Stimulated activated CD4-positive, alpha-beta T cell treated with anti-CD3 and anti-CD28 coated beads, Interleukin-12 subunit alpha, Interleukin-12 subunit beta, amount 100 ng/mL, for 24 hours (primary cell): ENCODE data around the gene ODAD3.
"Not testable (repeated sequence)": the region's sequence is repeated elsewhere in the genome, so short reads cannot be mapped to it uniquely, and the experiment has no call there.

Experiments used
- DNase-seq, 2 experiments: peaks; one replicate each; pipeline ENCODE4 v3.0.0-alpha.2; 2020; ENCODE audit warnings: low read depth in 2 of 2

ODAD3 gene

DNA sequence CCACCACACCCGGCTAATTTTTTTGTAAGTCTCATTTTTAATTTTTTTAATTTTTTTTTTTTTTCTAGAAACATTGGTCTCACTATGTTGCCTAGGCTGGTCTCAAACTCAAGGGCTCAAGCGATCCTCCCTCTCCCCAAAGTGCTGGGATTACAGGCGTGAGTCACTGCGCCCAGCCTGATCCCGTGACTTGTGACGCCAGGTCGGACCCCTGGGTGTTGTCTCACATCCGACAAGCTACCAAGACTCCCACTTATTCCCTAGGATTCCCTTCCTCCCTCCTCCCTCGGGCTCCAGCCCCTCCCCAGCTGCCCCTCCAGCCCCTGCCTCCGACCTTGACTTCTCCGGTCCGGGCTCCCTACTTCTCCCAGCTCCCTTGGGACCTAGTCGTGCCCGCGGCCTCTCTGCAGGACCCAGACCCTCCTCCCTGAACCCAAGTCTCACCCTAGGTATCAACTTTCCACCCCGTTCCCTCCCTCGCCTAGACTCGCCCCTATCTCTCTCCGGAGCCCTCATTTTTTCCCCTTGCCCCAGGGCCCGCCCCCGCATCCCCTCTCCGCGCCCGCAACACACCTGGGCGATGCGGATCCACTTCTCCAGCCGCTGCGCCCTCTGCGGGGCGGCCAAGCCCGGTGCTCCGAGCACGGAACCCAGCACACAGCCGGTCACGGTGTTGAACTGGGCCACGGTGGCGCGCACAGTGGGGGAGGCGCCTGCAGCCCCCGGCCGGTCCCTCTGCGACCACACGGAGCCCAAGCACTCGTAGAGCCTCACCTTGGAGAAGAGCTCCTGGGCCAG lies 28.9 kb downstream of the ODAD3 start:
- DNase-seq, result no peak

DNA sequence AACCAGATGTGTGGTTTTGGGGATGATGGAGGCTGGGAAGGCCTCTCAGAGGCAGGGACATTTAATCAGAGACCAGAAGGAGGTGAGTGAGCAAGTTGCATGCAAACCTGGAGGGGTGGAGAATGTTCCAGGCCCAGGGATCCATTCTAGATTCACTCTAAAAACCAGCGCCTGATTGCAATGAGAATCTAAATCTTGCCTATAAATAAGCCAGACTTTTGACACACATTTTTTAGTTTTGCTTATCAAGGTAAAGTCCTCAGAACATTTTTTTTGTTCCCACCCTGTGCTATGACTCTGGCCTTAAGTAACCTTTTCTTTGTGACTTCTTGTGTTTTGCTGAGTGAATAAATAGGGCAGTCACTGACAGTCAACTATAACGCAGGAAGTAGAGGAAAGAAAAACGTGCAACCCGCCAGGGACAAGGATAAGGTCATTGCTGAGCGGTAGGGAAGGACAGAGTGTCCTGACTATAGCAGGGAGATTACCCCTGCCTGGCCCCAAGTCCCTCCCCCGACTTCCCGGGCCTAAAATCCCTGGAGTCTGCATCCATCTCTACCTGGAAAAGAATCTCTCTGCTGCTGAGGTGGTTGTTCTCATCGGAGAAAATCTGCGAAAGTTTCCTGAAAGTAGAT lies 30.2 kb downstream of the ODAD3 start:
- no peak for DNase-seq

DNA sequence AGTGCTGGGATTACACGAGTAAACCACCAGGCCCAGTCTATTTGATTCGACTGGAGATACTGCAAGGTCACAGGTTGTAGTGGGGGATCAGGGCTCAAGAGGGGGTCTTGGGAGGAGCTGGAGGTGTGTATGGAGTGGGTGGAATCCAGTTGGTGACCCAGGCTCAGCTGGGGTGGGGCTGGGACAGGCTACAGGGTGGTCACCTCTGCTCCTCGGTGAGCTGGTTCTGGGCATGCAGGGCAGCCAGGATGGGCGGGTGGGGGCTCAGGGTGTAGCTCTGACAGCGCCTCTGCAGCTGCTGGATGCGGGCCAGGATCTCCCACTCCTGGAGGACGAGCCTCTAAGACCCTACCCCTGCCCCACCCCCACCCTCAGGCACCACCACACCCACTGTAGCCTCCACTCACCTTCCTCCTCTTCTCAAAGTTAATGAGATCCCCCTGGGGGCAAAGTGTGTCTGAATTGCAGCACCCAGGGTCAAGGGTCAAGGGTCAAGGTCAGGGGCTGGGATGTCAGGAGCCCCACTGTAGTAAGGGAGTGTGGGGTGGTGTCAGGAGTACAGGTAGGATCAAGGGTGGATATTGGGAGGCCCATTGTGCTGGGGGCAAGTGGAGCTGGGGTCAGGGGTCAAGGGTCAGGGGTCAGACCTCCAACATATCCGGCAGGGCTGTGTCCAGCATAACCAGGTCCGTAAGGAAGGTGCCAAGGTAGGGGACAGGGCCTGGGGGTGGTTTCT lies 32.9 kb downstream of the ODAD3 start:
- DNase-seq, result no peak

DNA sequence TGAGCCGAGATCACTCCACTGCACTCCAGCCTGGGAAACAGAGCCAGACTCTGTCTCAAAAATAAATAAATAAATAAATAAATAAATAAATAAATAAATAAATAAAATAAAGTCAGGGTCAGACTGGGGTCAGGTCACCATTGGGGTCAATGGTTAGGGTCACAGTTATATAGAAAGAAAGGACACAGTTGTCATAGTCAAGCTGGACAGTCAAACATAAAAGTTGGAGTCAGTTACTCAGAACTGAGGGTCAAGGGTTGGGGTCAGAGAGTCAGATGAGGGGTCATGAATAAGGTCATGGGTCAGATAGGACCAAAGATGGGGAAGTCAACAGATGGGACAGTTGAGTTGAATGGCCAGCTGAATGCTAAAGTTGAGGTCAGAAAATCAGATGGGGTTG lies 34.1 kb downstream of the ODAD3 start:
- no peak for DNase-seq

DNA sequence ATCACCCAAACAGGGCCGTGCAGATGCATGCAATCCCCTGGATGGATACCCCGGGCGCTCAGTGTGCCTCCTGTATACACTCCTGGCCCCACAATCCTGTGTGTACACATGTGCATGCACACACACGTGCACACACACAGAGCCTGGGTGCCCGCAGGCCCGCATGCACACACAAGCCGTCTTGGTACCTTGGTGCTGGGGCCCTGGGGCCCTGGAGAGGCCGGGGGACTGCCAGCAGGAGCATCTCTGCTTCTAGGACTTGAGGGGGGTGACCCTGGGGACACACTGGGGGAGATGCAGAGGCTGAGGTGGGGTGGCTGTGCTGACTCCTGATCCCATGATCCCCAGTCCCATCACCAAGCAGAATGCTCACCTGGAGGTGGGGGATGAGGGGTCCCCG lies 35.3 kb downstream of the ODAD3 start:
- DNase-seq, result no peak

DNA sequence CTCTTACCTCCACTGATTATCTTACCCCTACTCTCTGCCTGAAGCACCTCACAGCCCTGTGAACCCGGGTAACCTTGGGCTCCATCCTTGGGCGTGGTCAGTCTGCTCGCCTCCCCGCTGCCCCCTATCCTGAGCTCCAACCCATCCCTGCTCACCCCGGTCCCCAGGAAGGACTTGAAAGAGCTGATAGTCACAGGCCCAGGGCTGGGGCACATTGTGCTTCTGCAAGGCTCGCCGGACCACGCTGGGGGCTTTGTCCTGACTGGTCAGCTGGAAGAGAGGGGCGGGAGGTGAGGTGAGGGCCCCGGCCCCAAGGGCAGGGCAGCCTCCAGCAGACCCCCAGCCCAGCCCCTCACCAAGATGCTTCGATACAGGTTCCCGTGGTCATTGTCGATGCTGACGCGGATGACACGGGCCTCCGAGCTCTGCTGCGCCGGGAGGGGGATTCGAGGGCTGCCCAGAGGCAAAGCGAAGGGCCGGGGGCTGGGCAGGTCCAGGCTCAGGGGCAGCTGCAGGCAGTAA lies 37.8 kb downstream of the ODAD3 start:
- no peak for DNase-seq

DNA sequence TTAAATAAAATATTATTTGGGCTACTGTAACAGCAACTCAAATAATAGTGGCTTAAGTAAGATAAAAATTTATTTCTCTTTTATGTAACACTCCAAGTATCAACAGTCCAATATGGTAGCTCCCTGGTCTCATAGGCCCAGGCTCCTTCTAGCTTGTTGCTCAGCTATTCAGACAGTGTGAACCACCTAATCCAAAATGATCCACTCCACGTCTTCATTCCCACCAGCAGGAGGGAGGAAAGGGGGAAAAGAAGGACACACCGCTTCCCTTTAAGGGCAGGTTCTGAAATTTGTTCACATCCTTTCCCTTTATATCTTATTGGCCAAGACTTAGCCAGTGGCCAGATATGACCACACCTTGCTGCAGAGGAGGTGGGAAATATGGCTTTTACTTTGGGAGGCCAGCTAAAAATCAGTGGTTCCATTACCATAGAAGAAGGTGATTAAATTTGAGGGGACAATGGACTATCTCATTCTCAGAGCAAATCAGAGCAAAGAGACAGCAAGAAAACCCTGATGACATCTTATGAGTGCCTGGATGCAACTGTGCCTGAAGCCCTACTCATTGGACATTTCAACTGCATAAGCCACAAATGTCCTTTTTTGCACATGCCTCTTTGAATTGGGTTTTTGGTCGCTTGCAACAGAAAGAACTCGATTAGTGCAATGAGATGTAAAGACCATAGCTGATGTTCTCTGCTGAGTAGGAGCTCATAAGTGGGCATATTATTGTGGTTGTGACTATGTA lies 43.8 kb downstream of the ODAD3 start:
- no peak for DNase-seq

DNA sequence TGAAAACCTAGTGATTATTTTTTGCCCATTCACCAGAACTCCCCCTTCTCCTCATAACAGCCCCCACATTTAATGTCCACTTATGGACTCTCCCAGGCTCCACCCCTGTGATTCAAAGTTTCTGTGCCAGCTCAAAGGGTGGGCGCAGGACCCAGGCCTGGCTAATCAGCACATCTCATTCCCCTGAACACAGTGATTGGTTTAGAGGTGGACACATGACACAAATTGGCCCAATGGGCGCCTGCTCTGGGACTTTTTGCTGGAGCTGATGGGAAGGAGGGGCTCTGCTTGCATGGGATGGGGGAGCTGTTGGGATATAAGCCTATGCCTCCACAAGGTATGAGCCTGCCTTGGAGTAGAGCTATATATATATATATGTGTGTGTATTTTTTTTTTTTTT lies 44.6 kb downstream of the ODAD3 start:
- no peak for DNase-seq

DNA sequence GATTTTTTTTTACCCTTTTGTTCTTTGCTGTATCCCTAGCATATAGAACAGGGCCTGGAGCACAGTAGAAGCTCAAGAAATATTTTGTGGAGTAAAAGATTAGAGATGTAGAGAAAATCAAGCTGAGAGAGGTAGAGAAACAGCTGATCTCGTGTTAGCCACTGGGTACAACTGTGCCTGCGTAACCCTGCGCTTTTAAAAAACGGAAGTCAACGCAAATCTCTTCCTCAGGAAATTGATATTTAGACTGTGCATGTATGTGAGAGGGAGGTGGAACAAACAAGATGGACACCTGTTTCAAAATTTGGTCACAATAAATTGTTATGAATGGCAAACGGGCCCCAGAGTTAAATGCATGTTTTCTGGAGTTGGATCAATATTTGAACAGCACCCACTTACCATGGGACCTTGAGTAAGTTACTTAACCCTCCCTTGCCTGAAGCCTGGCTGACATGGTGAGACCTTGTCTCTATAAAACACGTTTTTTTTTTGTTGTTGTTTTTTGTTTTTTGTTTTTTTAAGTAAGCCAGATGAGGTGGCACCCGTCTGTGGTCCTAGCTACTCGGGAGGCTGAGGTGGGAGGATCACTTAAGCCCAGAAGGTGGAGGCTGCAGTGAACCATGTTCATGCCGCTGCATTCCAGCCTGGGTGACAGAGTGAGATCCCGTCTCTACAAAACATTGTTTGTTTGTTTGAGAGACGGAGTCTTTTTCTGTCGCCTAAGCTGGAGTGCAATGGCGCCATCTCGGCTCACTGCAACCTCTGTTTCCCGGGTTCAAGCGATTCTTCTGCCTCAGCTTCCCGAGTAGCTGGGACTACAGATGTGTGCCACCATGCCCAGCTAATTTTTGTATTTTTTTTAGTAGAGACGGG lies 47.5 kb downstream of the ODAD3 start:
- no peak for DNase-seq

DNA sequence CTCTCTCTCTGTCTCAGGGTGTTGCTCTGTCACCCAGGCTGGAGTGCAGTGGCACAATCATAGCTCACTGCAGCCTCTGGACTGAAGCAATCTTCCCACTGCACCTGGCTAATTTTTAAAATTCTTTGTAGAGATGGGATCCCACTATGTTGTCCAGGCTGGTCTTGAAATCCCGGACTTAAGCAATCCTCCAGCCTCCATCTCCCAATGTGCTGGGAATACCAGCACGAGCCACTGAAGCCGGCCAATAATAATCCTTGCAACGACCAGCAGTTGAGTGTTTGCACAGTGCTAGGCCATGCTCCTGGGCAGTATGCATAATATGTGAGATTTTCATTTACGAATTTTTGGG lies 50.2 kb downstream of the ODAD3 start:
- DNase-seq, result no peak

DNA sequence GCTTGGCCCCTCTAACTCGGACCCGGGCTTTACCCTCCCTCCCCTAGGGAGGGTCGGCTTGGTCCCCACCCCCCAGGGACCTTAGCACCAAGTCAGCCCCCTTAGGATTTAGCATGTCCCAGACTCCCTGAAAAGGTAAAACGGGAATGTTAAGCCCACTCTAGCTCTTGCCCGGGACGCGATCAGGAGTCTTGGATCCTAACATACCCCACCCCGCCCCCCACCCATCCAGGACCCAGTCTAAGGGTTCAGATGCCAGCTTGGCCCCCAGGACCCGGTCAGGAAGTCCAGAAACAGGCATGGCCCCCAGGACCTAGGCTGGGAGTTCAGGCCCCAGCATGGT lies 51.2 kb downstream of the ODAD3 start:
- DNase-seq, result no peak

DNA sequence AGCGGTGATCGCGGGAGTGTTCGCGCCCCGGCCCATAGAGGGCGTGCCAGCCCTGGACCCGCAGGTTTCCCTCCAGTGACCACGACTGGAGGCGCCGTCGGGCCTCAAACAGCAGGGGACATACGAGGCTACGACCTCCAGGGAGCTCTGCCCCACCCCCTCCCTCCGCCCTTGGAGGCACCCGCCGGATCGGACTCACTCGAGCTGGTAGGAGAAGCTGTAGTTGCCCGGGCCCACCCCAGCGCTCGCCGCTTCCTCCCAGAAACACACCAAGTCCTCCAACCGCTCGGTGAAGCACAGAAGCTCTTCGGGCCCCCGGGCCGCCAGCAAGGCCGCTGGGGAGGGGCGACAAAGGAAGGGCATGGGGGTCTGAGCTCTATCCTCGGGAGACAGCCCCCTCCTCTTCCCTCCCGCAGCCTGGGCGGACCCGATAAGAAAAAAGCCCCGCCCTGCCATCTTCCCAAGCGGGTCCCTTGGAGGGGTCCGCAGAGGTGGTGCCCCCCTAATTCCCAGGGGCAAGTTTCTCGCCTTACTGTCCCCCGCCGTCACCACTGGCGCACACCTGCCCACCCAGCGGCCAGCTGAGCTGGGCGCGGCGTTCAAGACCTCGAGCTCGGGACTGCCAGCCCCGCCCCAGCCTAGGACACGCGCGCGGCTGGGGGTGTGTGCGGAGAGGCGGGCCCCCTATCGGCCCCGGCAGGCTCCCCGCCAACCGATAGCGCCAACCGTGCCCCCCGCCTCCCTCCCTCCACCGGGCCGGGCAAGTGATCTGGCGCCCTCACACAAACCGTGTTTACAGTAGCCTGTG lies 51.8 kb downstream of the ODAD3 start:
- peak in 1 of 2 experiments; percentile 37 for DNase-seq

DNA sequence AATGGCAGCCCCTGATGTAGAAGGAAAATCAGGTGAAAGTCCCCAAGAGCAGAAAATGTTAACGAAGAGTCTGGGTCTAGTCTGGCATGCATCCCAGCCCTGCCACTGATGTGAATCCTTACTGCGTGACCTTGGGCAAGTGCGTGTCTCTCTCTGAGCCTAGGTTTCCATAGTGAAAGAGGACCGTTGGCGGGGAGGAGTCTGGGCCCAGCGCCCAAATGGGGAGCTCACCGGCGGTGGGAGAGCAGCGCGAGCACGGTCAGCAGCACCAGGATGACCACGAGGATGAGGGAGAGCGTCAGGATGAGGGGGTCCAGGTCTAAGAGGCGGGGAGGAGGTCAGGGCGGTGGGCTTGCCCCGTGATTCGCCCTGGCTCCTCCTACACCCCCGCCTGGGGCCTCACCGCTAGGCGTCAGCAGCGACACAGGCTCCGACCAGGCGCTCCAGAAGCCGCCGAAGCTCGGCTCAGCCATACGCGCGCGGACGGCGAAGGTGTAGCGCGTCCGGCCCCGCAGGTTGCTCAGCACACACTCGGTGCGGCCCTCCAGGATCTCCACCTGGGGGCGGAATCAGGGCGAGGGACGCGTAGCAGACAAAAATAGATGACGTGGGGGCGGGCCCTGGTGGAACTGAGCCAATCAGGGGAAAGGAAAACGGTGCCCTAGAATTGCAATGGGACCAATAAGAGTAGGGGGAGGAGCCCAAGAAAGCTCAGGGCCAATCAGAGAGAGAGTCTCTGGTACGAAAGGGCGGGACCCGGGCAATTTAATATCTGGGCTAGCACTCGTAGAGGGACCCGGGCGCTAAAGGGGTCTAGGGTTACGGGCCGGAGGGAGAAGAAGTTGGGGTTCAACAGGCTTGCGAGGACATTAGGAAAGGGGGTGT lies 54.0 kb downstream of the ODAD3 start:
- DNase-seq, result peak; percentile 86 to 95

DNA sequence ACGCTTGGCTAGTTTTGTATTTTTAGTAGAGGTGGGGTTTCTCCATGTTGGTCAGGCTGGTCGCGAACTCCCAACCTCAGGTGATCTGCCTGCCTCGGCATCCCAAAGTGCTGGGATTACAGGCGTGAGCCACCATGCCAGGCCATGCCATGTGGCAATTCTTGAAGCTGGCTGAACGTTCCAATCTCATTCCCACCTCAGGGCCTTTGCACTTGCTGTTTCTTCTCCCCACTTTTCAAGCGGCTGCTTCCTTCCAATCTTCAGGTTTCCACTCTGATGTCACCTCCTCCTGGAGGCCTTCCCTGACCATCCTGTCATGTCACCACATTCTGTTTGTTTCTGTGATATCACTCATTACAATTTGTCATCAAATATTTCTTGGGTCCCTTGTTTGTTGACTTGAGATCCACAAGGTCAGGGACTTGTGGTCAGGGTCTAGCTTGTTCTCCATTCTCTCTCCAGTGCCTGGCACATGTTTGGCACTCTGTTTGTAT lies 55.0 kb downstream of the ODAD3 start:
- DNase-seq, result no peak

DNA sequence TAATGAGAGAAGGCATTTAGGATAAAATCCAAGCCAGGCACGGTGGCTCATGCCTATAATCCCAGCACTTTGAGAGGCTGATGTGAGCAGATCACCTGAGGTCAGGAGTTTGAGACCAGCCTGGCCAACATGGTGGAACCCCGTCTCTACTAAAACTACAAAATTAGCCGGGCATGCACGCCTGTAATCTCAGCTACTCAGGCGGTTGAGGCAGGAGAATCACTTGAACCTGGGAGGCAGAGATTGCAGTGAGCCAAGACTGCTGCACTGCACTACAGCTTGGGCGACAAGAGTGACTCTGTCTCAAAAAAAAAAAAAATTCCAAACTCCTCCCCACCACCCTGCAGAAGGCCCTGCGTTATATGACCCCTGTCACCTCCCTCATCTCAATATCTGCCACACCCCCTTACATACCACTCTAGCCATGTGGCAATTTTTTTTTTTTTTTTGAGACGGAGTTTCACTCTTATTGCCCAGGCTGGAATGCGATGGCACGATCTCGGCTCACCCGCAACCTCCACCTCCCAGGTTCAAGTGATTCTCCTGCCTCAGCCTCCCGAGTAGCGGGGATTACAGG lies 55.6 kb downstream of the ODAD3 start:
- not testable (repeated sequence) for DNase-seq

DNA sequence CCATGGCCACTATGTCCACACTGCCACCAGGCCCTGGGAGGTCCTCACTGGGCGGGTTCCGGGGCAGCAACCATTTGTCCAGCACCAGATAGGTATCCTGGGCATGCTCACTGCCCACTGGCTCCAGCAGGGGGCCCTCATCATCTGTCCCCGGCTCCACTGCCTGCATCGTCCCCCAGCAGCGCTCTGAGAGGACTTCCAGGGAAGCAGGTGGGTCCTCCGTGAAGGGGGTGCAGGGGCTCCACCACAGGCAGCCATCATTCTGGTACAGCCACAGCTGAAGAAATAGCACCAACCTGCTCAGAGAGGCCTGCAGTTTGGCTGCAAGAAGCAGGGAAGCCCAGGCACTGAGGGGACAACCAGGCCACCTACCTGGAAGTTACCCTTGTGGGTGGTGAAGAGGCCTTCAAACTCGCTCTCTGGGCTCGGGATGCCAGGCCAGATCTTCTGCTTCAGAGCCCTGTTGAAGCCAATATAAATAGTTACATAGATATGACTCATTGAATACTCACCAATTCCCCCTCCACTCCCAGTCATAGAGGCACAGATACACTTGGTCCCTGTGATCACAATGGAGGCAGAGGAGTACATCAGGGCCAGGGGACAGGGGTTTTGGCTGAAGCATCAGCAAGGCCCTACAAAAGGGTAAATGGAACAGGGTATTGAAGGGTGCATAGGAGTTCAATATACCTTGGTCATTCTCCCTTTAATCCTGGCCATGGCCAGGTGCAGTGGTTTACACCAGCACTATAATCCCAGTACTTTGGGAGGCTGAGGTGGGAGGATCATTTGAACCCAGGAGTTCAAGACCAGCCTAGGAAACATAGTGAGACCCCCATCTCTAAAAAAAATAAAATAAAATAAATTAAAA lies 56.4 kb downstream of the ODAD3 start:
- no peak for DNase-seq

DNA sequence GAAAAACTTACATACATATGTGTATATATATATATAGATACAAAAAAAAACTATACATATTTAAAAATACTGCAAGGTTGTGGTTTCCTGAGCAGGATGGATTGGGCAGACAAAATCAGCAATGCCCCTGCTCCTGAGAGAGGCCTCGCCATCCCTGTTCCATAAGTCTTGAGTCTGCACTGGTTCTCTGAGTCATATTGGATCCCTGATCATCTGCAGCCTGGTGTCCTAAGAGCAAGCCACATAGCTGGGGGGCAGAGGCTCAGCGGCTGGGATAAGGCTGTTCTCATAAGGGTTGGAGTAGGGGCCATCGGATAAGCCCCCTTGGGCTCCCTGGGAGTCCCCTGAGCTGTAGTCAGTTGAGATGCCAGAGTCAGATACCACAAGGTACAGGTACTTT lies 57.2 kb downstream of the ODAD3 start:
- DNase-seq, result no peak

DNA sequence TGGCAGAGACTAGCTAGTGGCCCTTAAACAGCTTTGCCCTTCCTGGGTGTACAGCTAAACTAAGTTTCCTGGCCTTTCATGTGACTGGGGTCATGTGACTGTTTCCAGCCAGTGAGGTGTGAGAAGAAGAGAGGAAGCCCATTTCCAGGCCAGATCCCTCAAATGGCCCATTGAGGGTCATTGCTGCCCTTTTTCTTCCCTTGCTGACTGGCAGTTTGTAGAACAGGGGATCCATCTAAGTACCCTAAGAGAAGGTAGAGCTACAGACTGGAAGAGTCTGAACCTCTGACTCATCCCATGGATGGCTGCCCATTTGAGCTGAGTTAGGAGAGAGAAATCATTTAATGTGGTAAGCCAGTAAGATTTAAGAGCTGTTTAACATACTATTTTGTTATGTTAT lies 57.7 kb downstream of the ODAD3 start:
- DNase-seq, result no peak
